ENCODE measurements around the gene ALPK3. TPM values are rescaled to one million over a fixed set of nuclear protein-coding genes. Genes with fewer than 3 reads are reported as not detected.

The ALPK3 gene
- total RNA-seq, 6 experiments from 2014 or later: 0.05 to 0.60 (median 0.26) TPM

DNA sequence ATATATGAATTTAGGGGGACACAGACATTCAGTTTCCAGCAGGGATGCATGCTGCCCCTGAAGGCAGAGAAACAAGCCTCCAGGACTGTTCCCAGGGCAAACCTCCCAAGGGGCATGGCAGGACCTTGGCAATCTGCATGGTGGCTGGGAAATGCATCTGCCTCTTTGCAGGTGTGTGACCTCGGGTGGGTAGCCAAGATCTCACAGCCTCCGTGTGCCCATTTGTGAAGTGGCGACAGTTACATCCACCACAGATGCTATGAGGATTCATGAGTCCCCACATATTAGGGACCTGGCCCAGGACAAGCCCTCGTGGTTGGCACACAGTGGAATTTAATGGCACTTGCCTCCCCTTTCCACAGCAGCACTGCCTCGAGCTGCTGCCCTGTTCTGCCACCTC is 97.2 kb downstream of the ALPK3 start:
- Mint-ChIP-seq H3K27ac (peak overlapping the region; percentile 72; the same call in 1 of the 2 replicates), H3K9me3 (no peaks in the 10 kb centered on the region), H3K27me3 (ENCODE audit: insufficient read depth) (no peaks in the 10 kb centered on the region; the same call in none of the 2 replicates), H3K4me3 (no peak overlapping the region), H3K36me3 (ENCODE audit: low read depth) (no peaks in the 10 kb centered on the region), H3K4me1 (ENCODE audit: low read depth) (peaks cover 57% of the 10 kb centered on the region)
- no peak for TF ChIP-seq CTCF (IDR thresholded peaks at IDR 0.05)
- DNase-seq: no peak

- TF ChIP-seq CTCF (IDR thresholded peaks at IDR 0.05): no peak
- peaks cover 62% of the 10 kb centered on the region for H3K4me1 Mint-ChIP-seq (ENCODE audit: low read depth)
- H3K36me3 Mint-ChIP-seq (ENCODE audit: low read depth): no peaks in the 10 kb centered on the region
- peak overlapping the region; percentile 50 for H3K4me3 Mint-ChIP-seq
- no peaks in the 10 kb centered on the region for H3K9me3 Mint-ChIP-seq
- DNase-seq: peak; percentile 89
- H3K27ac Mint-ChIP-seq: peak overlapping the region; percentile 72
- H3K27me3 Mint-ChIP-seq (ENCODE audit: insufficient read depth): no peaks in the 10 kb centered on the region; the same call in none of the 2 replicates
Observed at GRCh38 chr15:84914909-84915605, 97.9 kb downstream of the ALPK3 start.

DNA sequence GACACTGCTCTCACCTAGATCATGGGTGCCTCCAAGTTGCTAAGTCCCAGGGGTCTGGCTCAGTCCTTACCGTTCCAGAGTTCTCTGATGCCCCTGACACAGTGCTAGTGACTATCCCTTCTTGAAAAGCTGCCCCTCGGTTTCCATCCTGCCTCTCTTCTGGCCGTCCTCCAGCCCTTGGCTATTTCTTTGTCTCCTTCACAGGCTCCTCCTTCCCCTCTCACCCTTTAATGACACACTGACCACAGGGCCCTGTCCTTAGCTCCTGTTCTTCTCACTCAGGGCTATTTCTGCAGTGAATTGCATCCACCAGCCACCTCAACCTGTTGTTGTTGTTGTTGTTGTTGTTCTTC is 98.4 kb downstream of the ALPK3 start:
- no peaks in the 10 kb centered on the region for H3K36me3 Mint-ChIP-seq (ENCODE audit: low read depth)
- H3K27me3 Mint-ChIP-seq (ENCODE audit: insufficient read depth): no peaks in the 10 kb centered on the region; the same call in none of the 2 replicates
- H3K4me1 Mint-ChIP-seq (ENCODE audit: low read depth): peaks cover 63% of the 10 kb centered on the region
- no peak overlapping the region for H3K4me3 Mint-ChIP-seq
- no peaks in the 10 kb centered on the region for H3K9me3 Mint-ChIP-seq
- TF ChIP-seq CTCF (IDR thresholded peaks at IDR 0.05): no peak
- H3K27ac Mint-ChIP-seq: peak overlapping the region; percentile 72
- DNase-seq: no peak

DNA sequence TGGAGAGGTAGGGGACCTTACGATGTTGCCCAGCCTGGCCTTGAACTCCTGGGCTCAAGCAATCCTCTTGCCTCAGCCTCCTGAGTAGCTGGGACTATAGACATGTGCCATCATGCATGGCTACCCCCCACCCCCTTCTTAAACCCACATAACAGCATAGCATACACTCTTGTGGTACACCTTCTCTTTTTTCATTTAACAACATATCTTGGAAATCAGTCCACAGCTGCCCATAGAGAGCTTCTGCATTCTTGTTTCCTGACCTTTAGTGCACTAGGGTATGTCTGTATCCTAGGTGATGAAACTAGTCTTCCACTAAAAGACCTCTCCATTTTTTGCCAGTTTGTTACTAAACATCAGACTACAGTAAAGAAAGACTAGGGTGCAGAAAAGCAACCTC is 100.3 kb downstream of the ALPK3 start:
- no peak for DNase-seq
- Mint-ChIP-seq H3K4me3 (no peak overlapping the region), H3K36me3 (ENCODE audit: low read depth) (no peaks in the 10 kb centered on the region), H3K9me3 (no peaks in the 10 kb centered on the region), H3K27me3 (ENCODE audit: insufficient read depth) (peaks cover 1% of the 10 kb centered on the region; the same call in 1 of the 2 replicates), H3K4me1 (ENCODE audit: low read depth) (peaks cover 63% of the 10 kb centered on the region), H3K27ac (no peak overlapping the region)
- TF ChIP-seq CTCF (IDR thresholded peaks at IDR 0.05): no peak

DNA sequence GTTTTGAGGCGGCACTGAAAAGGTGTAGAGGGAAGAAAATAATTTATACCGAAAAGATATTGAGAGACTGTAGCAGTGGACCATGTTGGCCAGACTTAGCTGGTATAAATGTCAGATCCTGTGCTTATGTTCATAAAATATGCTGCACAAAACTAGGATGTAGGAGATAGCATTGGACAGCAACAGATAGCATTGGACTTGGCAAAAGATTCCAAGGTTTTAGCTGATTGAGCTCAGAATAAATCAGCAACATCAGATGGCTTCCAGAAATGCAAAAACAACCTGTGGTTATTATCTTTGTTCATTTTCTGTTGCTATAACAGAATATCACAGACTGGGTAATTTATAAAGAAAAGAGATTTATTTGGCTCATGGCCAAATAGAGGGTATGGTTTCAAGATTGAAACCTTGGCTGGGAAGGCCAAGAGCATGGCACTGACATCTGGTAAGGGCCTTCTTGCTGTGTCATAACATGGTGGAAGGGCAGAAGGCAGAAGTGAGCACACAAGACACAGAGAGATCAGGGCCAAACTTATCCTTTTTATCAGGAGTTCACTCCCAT is 102.0 kb downstream of the ALPK3 start:
- H3K36me3 Mint-ChIP-seq (ENCODE audit: low read depth): no peaks in the 10 kb centered on the region
- no peak for DNase-seq
- H3K4me3 Mint-ChIP-seq: no peak overlapping the region
- H3K27ac Mint-ChIP-seq: no peak overlapping the region
- TF ChIP-seq CTCF (IDR thresholded peaks at IDR 0.05): no peak
- no peaks in the 10 kb centered on the region for H3K9me3 Mint-ChIP-seq
- H3K4me1 Mint-ChIP-seq (ENCODE audit: low read depth): peaks cover 60% of the 10 kb centered on the region
- peaks cover 1% of the 10 kb centered on the region for H3K27me3 Mint-ChIP-seq (ENCODE audit: insufficient read depth)

Measured in HFFc6 (cell line).